ENCODE results near the gene TCERG1L.
"Not testable (repeated sequence)": the region's sequence is repeated elsewhere in the genome, so short reads cannot be mapped to it uniquely, and the experiment has no call there.

The TCERG1L gene

GRCh38 chr10:131141645-131142516 lies 169.6 kb downstream of the TCERG1L start:
- no peak for DNase-seq

GRCh38 chr10:131141207-131141606 lies 170.3 kb downstream of the TCERG1L start:
- no peak for DNase-seq

- no peak for DNase-seq
These were observed 170.9 kb downstream of the TCERG1L start for GRCh38 chr10:131140606-131141005.

- DNase-seq: no peak
These were observed 174.3 kb downstream of the TCERG1L start for GRCh38 chr10:131137223-131137622.

GRCh38 chr10:131136336-131136735 lies 175.2 kb downstream of the TCERG1L start:
- not testable (repeated sequence) for DNase-seq

DNA sequence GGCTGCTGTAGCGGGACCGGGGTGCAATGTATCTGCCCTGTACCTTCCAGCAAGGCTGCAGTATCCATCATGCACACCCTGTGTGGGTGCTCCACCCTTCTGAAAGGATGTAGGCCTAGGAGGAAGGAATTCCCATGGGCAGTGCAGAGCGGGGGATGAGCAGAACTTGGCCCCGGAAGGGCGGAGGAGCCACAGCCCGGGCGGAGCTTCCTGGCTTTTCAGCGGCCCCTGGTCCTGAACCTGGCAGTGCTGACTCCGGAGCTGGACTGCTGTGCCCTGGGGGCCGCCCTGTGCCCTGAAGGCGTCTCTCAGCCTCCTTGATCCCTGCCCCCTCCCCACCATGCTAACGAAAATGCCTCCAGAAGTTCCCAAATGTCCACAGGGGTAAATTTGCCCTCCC lies 175.8 kb downstream of the TCERG1L start:
- DNase-seq: no peak

DNA sequence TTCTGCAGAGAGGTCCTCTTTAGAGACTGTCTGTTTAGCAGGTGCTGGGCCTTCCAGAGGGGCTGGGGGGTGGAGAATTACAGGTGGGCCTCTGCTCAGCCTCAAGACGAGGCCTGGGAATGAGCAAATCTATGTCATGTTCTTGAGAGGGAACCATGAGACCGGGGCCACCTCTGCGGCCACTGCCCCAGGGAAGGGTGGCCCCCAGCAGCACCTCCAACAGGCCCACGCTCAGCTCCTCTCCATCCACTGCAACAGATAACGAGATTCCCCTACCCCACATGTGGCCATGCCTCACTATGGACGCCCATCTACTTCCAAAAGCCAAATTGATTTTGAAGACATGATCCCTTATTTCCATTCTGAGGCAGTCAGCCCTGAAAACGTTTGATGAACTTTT lies 176.9 kb downstream of the TCERG1L start:
- DNase-seq: no peak

GRCh38 chr10:131134001-131134576 lies 177.4 kb downstream of the TCERG1L start:
- DNase-seq: no peak

GRCh38 chr10:131132681-131133080 lies 178.8 kb downstream of the TCERG1L start:
- no peak for DNase-seq

DNA sequence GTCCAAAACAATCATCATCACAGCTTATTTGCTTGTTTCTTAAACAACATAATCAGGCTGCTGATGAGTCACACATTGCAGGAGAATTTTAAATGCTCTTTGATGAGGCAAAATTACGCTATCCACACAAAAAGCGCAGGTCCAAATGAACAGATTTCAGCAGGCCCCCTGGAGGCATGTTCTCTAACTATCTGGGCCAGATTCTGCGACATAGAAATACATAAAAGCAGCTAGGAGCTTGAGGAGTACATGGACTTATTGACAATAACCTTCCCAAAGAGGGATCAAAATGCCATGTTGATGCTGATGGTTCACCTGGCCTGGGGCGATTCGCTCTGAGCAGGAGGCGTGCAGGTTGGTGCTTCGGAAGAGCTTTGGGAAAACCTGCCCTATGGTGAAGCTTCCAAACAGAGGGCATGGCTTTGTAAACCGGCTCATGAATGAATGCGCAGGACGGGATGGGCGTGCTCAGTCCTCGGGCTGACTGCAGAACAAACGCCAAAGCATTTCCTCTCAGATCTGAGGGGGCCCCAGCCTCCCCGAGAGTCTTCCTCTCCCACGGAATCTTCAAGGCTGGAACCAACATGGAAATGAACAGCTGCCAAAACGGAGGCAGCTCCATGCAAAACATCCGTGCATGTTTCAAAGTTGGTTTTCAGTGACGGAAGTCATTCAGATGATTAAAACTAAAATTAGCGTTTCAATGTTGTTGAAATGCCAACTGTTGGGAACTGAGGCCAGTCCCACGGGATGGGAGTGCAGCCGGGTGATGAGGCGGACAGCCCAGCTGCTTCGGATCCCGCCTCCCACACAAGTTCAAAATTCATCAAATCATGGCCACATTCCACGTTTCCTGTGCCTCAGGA lies 179.6 kb downstream of the TCERG1L start:
- DNase-seq: no peak

- DNase-seq: no peak
These were observed 181.5 kb downstream of the TCERG1L start for GRCh38 chr10:131130025-131130424.

DNA sequence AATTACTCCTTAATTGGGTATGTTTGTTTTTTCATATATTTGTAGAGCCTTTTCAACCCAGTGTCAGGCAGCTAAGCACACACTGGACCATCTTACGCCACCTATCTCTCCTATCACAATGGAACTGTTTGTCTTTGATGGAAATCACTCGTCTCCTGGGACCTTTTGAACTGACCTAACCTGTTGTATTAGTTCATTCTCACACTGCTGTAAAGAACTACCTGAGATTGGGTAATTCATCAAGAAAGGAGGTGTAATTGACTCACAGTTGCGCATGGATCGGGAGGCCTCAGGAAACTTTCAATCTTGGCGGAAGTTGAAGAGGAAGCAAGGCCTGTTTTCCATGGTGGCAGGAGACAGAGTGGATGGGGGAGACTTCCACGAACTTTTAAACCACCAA lies 182.0 kb downstream of the TCERG1L start:
- DNase-seq: no peak

GRCh38 chr10:131128731-131129130 lies 182.8 kb downstream of the TCERG1L start:
- DNase-seq: no peak

GRCh38 chr10:131127610-131128009 lies 183.9 kb downstream of the TCERG1L start:
- no peak for DNase-seq

GRCh38 chr10:131127138-131127589 lies 184.4 kb downstream of the TCERG1L start:
- DNase-seq: no peak

DNA sequence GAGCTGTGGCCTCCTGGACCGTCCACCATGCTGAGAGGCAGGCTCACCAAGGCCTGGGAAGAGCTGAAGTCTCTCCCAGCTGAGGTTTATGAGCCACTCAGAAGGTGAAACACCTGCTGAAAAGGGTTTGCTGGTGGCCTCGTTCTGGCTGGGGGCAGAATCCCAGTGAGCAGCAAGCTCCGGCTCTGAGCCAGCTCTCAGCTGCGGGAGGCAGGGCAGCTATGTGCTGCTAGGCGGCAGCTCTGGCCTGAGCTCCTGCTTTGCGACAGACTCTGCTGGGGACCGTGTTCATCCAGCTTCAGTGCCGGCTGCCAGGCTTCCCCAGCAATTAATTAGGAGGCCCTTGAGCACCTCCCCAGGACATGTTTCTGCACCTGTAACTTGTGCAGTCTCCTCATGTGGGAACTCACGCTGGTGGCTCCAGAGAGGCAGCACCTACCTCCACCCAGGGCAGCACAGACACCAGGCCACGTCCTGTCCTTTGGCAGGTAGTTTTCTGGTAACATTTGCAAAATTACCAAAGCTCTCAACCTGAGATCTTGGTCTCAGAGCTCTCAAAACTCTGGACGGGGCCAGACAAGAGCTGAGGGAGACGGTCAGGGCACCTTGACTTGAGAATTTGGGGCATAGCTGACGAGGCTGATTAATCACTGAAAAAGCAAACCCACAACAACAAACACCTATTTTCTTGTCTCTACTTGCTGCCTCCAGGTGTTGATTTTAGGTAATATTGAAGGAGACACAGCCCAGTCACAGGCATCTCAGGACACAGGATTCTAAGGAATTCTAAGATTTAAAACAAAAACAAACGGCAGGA lies 185.0 kb downstream of the TCERG1L start:
- DNase-seq: no peak

GRCh38 chr10:131125511-131126225 lies 185.9 kb downstream of the TCERG1L start:
- DNase-seq: no peak

- DNase-seq: no peak
These were observed 186.6 kb downstream of the TCERG1L start for GRCh38 chr10:131124945-131125344.

GRCh38 chr10:131123496-131123895 lies 188.0 kb downstream of the TCERG1L start:
- no peak for DNase-seq

DNA sequence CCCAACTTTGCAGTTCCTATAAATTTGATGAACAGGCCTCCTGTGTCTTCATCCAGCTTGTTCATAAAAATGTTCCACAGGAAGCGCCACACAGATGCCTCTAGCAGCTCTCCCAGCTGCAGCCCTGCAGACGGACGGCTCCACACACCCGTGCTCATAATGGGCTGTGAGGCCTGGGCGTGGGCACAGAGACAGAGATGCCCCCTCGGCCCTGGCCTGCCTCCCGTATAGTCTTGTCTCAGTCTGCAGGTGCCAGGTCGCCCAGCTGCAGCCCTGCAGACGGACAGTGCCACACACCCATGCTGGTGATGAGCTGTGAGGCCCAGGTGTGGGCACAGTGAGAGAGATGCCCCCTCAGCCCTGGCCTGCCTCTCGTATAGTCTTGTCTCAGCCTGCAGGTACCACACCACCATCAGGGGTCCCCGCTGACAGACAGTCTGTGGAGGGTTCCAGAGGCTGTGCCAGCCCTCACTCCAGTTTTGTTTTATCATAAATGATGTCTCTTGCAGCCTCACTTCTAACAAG lies 189.9 kb downstream of the TCERG1L start:
- no peak for DNase-seq

DNA sequence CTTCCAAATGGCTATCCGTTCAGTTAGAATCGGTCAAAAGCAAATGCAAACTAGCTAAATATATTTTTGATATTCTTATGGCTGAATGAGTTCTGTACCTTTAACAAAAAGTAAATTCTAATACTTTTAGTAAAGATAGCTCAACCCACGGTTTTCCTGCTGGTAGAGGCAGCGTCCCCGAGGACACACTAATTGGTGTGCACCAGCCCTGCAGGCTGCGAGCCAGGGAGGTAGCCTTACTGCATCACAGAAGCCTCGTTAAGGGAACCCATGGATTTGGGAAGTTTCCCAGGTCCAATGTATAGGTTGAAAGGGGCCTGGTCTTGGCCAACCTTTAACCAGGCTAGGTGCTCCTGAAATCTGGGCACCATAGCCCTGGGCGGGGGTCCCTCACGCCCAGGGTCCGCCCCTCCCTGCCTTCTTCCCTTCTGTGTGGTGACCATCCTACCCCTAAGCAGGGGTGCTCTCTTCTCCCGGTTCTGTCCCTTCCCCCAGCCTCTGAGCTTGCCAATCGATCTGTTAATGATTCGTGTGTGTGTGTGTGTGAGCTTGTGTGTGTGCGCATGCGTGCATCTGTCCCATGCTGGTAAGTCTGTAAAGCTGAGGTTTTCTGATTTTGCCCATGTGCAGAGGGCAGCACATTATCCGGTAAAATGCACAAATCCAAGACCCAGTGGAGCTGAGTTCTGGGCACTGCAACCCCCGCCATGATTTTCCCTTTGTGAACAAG lies 191.7 kb downstream of the TCERG1L start:
- DNase-seq: no peak
